Caco-2 (cell line): Measurements from ENCODE around the gene TSPAN5. TPM values are rescaled to one million over a fixed set of nuclear protein-coding genes. Genes with fewer than 3 reads are reported as not detected.
A peak's percentile ranks its signal among the peaks of the same experiment; 100 is the strongest.

Source experiments
- BruUV-seq: library from RNA; stranded (reverse); fragments of 400-500 nt; replicated peaks from 2 replicates; lab custom pipeline; 2021; lab: Mats Ljungman, UMichigan
- CTCF ChIA-PET: fragments of 300-600 bp; sonication (Branson Sonifier 250); formaldehyde crosslinking; loops from one replicate; lab custom pipeline; 2022; ENCODE audit warnings: antibody characterized with exemption; lab: Charles Lee
- POLR2A ChIA-PET: fragments of 300-600 bp; sonication (Branson Sonifier 250); formaldehyde crosslinking; loops from one replicate; lab custom pipeline; 2022; ENCODE audit warnings: antibody characterized with exemption; lab: Charles Lee
- DNase-seq, 2 experiments: peaks; one replicate each; pipeline versions ENCODE4 v3.0.0 to v3.0.0-alpha.2; 2020 to 2022
- H3K27me3 ChIP-seq: replicated peaks from 2 replicates; pipeline ENCODE4 v1.6.0; 2011; ENCODE audit warnings: low read length; ENCODE audit not compliant: control insufficient read depth, insufficient read depth
- H3K36me3 ChIP-seq: 2 replicates; pipeline ENCODE4 v1.5.1; 2011; ENCODE audit warnings: low read length; ENCODE audit not compliant: control insufficient read depth, insufficient read depth
- H3K4me1 ChIP-seq: fragments of 250-450 bp; sonication (Bioruptor Pico); 2 replicates; pipeline ENCODE4 v1.5.1; 2020; ENCODE audit warnings: mild to moderate bottlenecking
- H3K4me3 ChIP-seq: 2 replicates; pipeline ENCODE4 v1.5.1; 2011; ENCODE audit warnings: low read depth, mild to moderate bottlenecking, control low read depth, low read length
- H3K9me3 ChIP-seq: fragments of 250-450 bp; sonication (Bioruptor Pico); 2 replicates; pipeline ENCODE4 v1.5.1; 2020; ENCODE audit warnings: mild to moderate bottlenecking, moderate library complexity
- H3K27ac Mint-ChIP-seq: one replicate; pipeline ENCODE4 v1.8.0; 2022; ENCODE audit warnings: mixed read lengths; ENCODE audit not compliant: unreplicated experiment
- H3K27me3 Mint-ChIP-seq: one replicate; pipeline ENCODE4 v1.8.0; 2022; ENCODE audit warnings: mixed read lengths; ENCODE audit not compliant: insufficient read depth, unreplicated experiment
- H3K36me3 Mint-ChIP-seq: one replicate; pipeline ENCODE4 v1.8.0; 2022; ENCODE audit warnings: mild to moderate bottlenecking, mixed read lengths; ENCODE audit not compliant: insufficient read depth, unreplicated experiment
- H3K4me1 Mint-ChIP-seq: one replicate; pipeline ENCODE4 v1.8.0; 2022; ENCODE audit warnings: low read depth, mixed read lengths; ENCODE audit not compliant: unreplicated experiment
- H3K4me3 Mint-ChIP-seq: one replicate; pipeline ENCODE4 v1.8.0; 2022; ENCODE audit warnings: mild to moderate bottlenecking, moderate library complexity, mixed read lengths; ENCODE audit not compliant: unreplicated experiment
- H3K9me3 Mint-ChIP-seq: one replicate; pipeline ENCODE4 v1.8.0; 2022; ENCODE audit warnings: mixed read lengths; ENCODE audit not compliant: unreplicated experiment
- CTCF ChIP-seq, 2 experiments: fragments of 200-600 bp in 1 of 2; IDR thresholded peaks; 1 replicate in 1 of 2; 2 replicates in 1 of 2; pipeline versions ENCODE4 v1.5.1 to v1.8.0; 2011 to 2022; ENCODE audit warnings: antibody characterized with exemption in 1 of 2, control low read depth in 1 of 2, inconsistent platforms in 1 of 2, low read depth in 1 of 2, low read length in 1 of 2, mild to moderate bottlenecking in 1 of 2, moderate library complexity in 1 of 2; ENCODE audit not compliant: insufficient read depth in 1 of 2, severe bottlenecking in 1 of 2, unreplicated experiment in 1 of 2
- intact Hi-C: fragments of 100-400 bp; cut with micrococcal nuclease; formaldehyde crosslinking; loops from one replicate; pipeline ENCODE4 v1.10.0; 2022; ENCODE audit not compliant: unreplicated experiment
- total RNA-seq: library from RNA; stranded (reverse); gene quantifications from 2 replicates; pipeline ENCODE4 v1.2.3, GENCODE V29; 2022

Gene TSPAN5
- total RNA-seq, 1 experiment from 2014 or later: 24.1 TPM

DNA sequence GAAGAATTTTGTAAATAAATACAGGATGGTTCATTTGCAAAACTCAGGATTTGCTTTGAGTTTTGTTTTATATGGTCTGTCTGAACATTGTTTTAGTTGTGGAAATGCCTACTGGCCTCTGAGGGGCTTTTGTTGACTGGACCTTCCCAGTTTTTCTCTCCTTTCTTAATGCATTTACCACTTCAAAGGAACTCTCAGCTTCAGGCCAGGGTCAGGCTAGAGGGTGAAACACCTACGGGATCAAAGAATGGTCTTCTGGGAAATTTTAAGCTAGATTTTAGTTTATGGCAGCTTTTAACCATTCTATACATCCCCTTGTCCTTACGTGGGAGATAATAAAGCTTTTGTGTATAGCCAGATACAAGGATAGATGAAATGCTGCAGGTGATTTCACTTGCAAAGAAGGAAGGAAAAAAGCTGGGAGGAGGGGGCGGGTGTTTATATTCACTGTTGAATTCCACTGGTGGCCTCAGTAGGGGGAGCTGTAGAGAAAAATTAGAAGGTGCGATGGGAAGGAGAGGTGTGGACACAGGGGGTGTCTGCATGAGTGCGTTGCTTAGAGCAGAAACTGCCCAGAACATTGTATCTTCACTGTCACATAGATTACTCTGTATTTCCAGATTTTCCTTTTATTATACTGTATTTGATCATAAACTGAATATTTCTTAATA is 151.8 kb downstream of the TSPAN5 start:
- H3K27ac Mint-ChIP-seq: no peak overlapping the region
- POLR2A ChIA-PET: no interaction called here
- intact Hi-C loops: no loop called here

DNA sequence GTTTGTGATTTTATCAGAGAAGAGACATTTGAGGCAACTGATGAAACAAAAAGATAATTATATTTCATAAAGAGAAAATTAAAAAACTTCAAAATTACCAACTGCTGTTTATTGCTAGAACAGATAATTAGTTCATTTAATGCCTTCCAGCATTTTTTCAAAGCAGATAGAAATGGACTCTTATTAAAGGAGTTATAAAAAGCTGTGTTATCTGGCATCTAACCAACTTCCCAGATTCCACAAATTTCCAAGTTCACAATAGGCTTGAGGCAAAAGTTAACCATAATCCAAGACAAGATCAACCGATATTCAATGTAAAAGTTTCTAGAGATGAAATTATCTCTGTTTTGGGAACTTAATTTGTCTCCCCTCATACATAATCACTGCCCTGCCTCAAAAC is 152.4 kb downstream of the TSPAN5 start:
- H3K27me3 Mint-ChIP-seq: no peaks in the 10 kb centered on the region
- no peaks in the 10 kb centered on the region for H3K36me3 Mint-ChIP-seq
- H3K27me3 ChIP-seq: no peaks in the 10 kb centered on the region
- ChIA-PET CTCF (no interaction called here), POLR2A (no interaction called here)
- H3K4me3 Mint-ChIP-seq: no peak overlapping the region
- H3K4me1 Mint-ChIP-seq: no peaks in the 10 kb centered on the region
- no peak for DNase-seq
- intact Hi-C loops: no loop called here
- H3K4me3 ChIP-seq: no peak overlapping the region
- no peaks in the 10 kb centered on the region for H3K9me3 ChIP-seq
- H3K4me1 ChIP-seq: no peaks in the 10 kb centered on the region; the same call in 1 of the 2 replicates
- TF ChIP-seq CTCF (IDR thresholded peaks at IDR 0.05; ENCODE audit: insufficient read depth in 1 of 2, low read depth in 1 of 2, low read length in 1 of 2, severe bottlenecking in 1 of 2, unreplicated experiment in 1 of 2): no peak
- H3K36me3 ChIP-seq: no peaks in the 10 kb centered on the region
- no TSS peak for BruUV-seq
- H3K9me3 Mint-ChIP-seq: no peaks in the 10 kb centered on the region
- no peak overlapping the region for H3K27ac Mint-ChIP-seq

More for the DNA sequence above, 151.8 kb downstream of the TSPAN5 start:
- Histone ChIP-seq H3K27me3 (no peaks in the 10 kb centered on the region), H3K4me1 (no peaks in the 10 kb centered on the region; the same call in 1 of the 2 replicates), H3K9me3 (no peaks in the 10 kb centered on the region), H3K36me3 (no peaks in the 10 kb centered on the region), H3K4me3 (no peak overlapping the region)
- CTCF ChIA-PET: interaction anchor here (0.6 kb wide), 1 partner anchor 180 kb away, joined by 3 read pairs; no protein-coding TSS in a partner anchor
- Mint-ChIP-seq H3K27me3 (no peaks in the 10 kb centered on the region), H3K9me3 (no peaks in the 10 kb centered on the region), H3K36me3 (no peaks in the 10 kb centered on the region), H3K4me3 (no peak overlapping the region), H3K4me1 (no peaks in the 10 kb centered on the region)
- BruUV-seq: no TSS peak
- TF ChIP-seq CTCF (IDR thresholded peaks at IDR 0.05; ENCODE audit: insufficient read depth in 1 of 2, low read depth in 1 of 2, low read length in 1 of 2, severe bottlenecking in 1 of 2, unreplicated experiment in 1 of 2): peak; percentile 14 to 27
- peak in 1 of 2 experiments; percentile 18 for DNase-seq

GRCh38 chr4:98504091-98504490 is 154.3 kb downstream of the TSPAN5 start:
- Histone ChIP-seq H3K4me3 (no peak overlapping the region), H3K9me3 (no peaks in the 10 kb centered on the region), H3K4me1 (no peaks in the 10 kb centered on the region; the same call in 1 of the 2 replicates), H3K36me3 (no peaks in the 10 kb centered on the region), H3K27me3 (no peaks in the 10 kb centered on the region)
- Mint-ChIP-seq H3K4me3 (no peak overlapping the region), H3K27me3 (no peaks in the 10 kb centered on the region), H3K36me3 (no peaks in the 10 kb centered on the region), H3K9me3 (no peaks in the 10 kb centered on the region), H3K27ac (no peak overlapping the region), H3K4me1 (no peaks in the 10 kb centered on the region)
- no peak for DNase-seq
- ChIA-PET CTCF (no interaction called here), POLR2A (no interaction called here)
- BruUV-seq: no TSS peak
- TF ChIP-seq CTCF (IDR thresholded peaks at IDR 0.05; ENCODE audit: insufficient read depth in 1 of 2, low read depth in 1 of 2, low read length in 1 of 2, severe bottlenecking in 1 of 2, unreplicated experiment in 1 of 2): no peak
- intact Hi-C loops: no loop called here
